Mucosa of descending colon (tissue), 3 donors: ENCODE data around the gene PUS7. TPM values are rescaled to one million over a fixed set of nuclear protein-coding genes. Genes with fewer than 3 reads are reported as not detected.
A peak's percentile ranks its signal among the peaks of the same experiment; 100 is the strongest.
"Not testable (repeated sequence)": the region's sequence is repeated elsewhere in the genome, so short reads cannot be mapped to it uniquely, and the experiment has no call there.

Source experiments
- ATAC-seq: fragments of 200-7000 bp; cut with Tn5 transposase; one replicate; pipeline ENCODE4 v1.9.1; 2020; ENCODE audit warnings: mild to moderate bottlenecking, moderate library complexity
- DNase-seq, 3 donors: peaks; one replicate each; pipeline ENCODE4 v3.0.0-alpha.2; 2020
- H3K36me3 ChIP-seq: fragments of 200-600 bp; one replicate; pipeline ENCODE4 v1.8.0; 2021; ENCODE audit warnings: low read depth, mild to moderate bottlenecking
- H3K4me1 ChIP-seq: fragments of 200-600 bp; one replicate; pipeline ENCODE4 v1.8.0; 2021; ENCODE audit warnings: low read depth, mild to moderate bottlenecking
- H3K4me3 ChIP-seq: fragments of 200-600 bp; one replicate; pipeline ENCODE4 v1.8.0; 2021; ENCODE audit warnings: mild to moderate bottlenecking
- H3K9me3 ChIP-seq: fragments of 200-600 bp; one replicate; pipeline ENCODE4 v1.8.0; 2021; ENCODE audit warnings: mild to moderate bottlenecking
- CTCF ChIP-seq: fragments of 200-600 bp; IDR thresholded peaks from one replicate; pipeline ENCODE4 v1.8.0; 2022; ENCODE audit warnings: antibody characterized with exemption, mild to moderate bottlenecking
- intact Hi-C, 2 donors: fragments of 100-400 bp; cut with DNase I in 1 of 2; cut with micrococcal nuclease in 1 of 2; formaldehyde crosslinking; loops; one replicate each; pipeline versions ENCODE4 v1.11.0 to v1.11.1; 2022; cut with DNase I, micrococcal nuclease
- total RNA-seq, 3 donors: library from RNA; stranded (reverse); fragmentation: NEBNext Ultra II Directional in 2 of 3; extraction: Animal tissue kit (Norgen Biotek cat#: 25700) in 2 of 3; gene quantifications; one replicate each; pipeline versions ENCODE4 v1.2.1 to v1.2.4, GENCODE V29; 2021 to 2023
- donor health status: DM: no; HTN: no; CAD: no; lungs with moderate emphysema.
- donor health status: DM: no; HTN: no; CAD: no.
- donor health status: DM: no; HTN: yes; CAD: no.

The PUS7 gene
- total RNA-seq, 3 donors from 2014 or later, result 8.2 to 8.7 (median 8.3) TPM

- intact Hi-C loops, result no loop called here
- no peak for TF ChIP-seq CTCF
- no peak for DNase-seq
- no peak for ATAC-seq
- peaks cover 4% of the 10 kb centered on the region for H3K4me1 ChIP-seq
- no peaks in the 10 kb centered on the region for H3K36me3 ChIP-seq
- H3K4me3 ChIP-seq, result no peak overlapping the region
- H3K9me3 ChIP-seq, result no peaks in the 10 kb centered on the region
These were observed 16.3 kb upstream of the PUS7 start for GRCh38 chr7:105538339-105538738.

GRCh38 chr7:105532709-105533460, 10.8 kb upstream of the PUS7 start:
- no peak for TF ChIP-seq CTCF
- Histone ChIP-seq H3K36me3 (no peaks in the 10 kb centered on the region), H3K4me3 (peak overlapping the region; percentile 90), H3K9me3 (no peaks in the 10 kb centered on the region), H3K4me1 (peaks cover 11% of the 10 kb centered on the region)
- no peak for DNase-seq
- no peak for ATAC-seq
- intact Hi-C loops, result no loop called here

- DNase-seq (peak; percentile 94 to 95 (median 95)), ATAC-seq (peak; percentile 99)
- TF ChIP-seq CTCF, result no peak
- Histone ChIP-seq H3K9me3 (no peaks in the 10 kb centered on the region), H3K4me3 (peak within 1 kb of the TSS; percentile 90), H3K4me1 (peaks cover 11% of the 10 kb centered on the region), H3K36me3 (no peaks in the 10 kb centered on the region)
- intact Hi-C loops, result no loop called here
These were observed 10.0 kb upstream of the PUS7 start, which contains the start of gene RINT1 for GRCh38 chr7:105531792-105532671. Gene RINT1 (plus strand): TSS chr7:105532201. CDS start chr7:105532316, 115 bp downstream.

GRCh38 chr7:105530546-105530945, 8.5 kb upstream of the PUS7 start:
- intact Hi-C loops, result no loop called here
- Histone ChIP-seq H3K9me3 (no peaks in the 10 kb centered on the region), H3K36me3 (no peaks in the 10 kb centered on the region), H3K4me1 (peaks cover 11% of the 10 kb centered on the region), H3K4me3 (no peak overlapping the region)
- no peak for ATAC-seq
- TF ChIP-seq CTCF, result no peak
- peak in 1 of 3 donors; percentile 36 for DNase-seq

- no peak for ATAC-seq
- peaks cover 11% of the 10 kb centered on the region for H3K4me1 ChIP-seq
- no peaks in the 10 kb centered on the region for H3K9me3 ChIP-seq
- H3K4me3 ChIP-seq, result no peak overlapping the region
- no peak for DNase-seq
- TF ChIP-seq CTCF, result no peak
- no peaks in the 10 kb centered on the region for H3K36me3 ChIP-seq
- intact Hi-C loops, result no loop called here
These were observed 8.1 kb upstream of the PUS7 start for GRCh38 chr7:105530126-105530525.

- intact Hi-C loops, DNase-seq, ATAC-seq: not testable (repeated sequence)
These were observed 5.7 kb upstream of the PUS7 start for GRCh38 chr7:105527737-105528136.

More at GRCh38 chr7:105527737-105528136, 5.7 kb upstream of the PUS7 start:
- not testable (repeated sequence) for H3K4me1 ChIP-seq, H3K4me3 ChIP-seq, H3K9me3 ChIP-seq, H3K36me3 ChIP-seq
